Measurements from ENCODE around the gene SERPINA12.
"Not testable (repeated sequence)": the region's sequence is repeated elsewhere in the genome, so short reads cannot be mapped to it uniquely, and the experiment has no call there.

Gene SERPINA12

DNA sequence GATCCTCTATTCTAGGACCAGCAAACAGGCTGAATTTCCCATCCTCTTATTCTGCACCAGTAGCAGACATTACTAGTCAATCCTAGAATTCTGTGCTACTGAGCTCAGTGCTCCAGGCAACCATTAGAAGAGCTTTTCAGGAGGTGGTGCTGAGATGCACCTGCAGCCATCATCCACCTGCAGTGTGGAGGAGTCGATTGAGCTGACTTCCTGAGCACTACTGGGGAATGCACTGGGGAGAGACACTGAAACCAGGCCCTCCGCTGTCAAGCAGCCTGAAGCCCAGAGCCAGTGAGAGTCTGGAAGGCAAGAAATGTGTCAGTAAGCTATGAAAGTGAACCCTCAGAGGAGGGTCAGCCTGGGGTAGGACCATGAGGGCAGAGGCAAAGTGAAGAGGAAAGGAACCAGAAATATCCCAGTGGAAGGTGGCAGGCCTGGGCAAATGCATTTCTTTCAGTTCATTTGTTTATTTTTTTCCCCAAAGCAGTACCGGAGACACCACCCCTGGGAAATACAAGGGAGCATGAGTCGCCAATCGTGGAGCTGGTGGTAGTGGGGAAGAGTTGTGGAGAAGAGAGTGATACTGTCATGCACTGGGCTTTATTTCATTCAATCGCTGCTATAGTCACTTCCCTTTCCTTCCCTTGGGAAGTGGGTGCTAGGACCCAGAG lies 28.9 kb upstream of the SERPINA12 start:
- no peak for DNase-seq

- no peak for DNase-seq
Observed at GRCh38 chr14:94536836-94537235, 27.6 kb upstream of the SERPINA12 start.

- DNase-seq: no peak
Observed at GRCh38 chr14:94535506-94535905, 26.2 kb upstream of the SERPINA12 start.

- no peak for DNase-seq
Observed at GRCh38 chr14:94532447-94532846, 23.2 kb upstream of the SERPINA12 start.

GRCh38 chr14:94531187-94531586 lies 21.9 kb upstream of the SERPINA12 start:
- DNase-seq: no peak

DNA sequence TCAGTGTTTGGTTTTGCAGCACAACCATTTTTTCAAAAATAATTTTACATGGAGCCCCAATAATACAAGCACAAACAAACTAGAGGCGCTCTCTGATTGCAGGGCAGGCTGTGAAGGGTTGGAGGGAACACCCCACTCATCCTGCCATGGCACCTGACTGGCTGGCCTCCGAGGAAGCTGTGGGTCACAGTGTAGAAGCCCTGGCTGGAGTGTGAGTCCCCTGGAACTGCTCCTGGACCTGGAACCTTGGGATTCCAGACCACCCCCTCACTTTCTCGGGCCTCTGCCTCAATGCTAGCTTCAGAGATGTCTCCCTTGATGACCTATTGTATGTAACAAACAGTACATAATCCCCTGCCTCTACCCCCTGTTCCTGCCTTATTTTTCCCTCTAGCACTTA lies 14.8 kb upstream of the SERPINA12 start:
- no peak for DNase-seq

GRCh38 chr14:94523265-94523664 lies 14.0 kb upstream of the SERPINA12 start:
- DNase-seq: no peak

DNA sequence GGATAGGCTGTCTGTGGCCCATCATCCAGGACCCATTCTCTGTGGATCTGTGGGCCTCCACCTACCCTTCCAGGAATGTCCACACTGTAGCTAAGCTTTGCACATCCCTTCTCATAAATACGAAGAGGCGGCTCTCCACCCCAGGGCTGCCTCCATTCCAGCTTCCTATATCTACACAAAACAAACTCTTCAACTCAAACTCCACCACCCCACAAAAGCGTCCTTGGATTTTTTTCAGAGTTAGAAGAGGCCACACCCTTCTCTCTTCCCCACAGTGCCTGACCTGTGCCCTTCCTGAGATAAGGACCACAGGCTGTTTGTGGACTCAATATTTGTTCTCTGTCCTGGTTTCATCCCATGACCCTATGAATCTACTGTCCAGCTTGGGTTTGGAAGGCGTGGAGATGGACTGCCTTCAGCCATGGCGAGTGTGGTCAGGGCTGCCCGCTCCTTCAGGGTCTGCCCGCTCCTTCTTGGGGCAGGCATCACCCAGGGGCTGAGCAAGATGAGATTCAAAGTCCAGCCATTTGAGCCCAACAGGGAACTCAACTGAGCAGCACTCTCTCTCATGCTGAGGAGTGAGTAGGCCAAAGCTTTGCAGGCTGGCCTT lies 13.0 kb upstream of the SERPINA12 start:
- no peak for DNase-seq

DNA sequence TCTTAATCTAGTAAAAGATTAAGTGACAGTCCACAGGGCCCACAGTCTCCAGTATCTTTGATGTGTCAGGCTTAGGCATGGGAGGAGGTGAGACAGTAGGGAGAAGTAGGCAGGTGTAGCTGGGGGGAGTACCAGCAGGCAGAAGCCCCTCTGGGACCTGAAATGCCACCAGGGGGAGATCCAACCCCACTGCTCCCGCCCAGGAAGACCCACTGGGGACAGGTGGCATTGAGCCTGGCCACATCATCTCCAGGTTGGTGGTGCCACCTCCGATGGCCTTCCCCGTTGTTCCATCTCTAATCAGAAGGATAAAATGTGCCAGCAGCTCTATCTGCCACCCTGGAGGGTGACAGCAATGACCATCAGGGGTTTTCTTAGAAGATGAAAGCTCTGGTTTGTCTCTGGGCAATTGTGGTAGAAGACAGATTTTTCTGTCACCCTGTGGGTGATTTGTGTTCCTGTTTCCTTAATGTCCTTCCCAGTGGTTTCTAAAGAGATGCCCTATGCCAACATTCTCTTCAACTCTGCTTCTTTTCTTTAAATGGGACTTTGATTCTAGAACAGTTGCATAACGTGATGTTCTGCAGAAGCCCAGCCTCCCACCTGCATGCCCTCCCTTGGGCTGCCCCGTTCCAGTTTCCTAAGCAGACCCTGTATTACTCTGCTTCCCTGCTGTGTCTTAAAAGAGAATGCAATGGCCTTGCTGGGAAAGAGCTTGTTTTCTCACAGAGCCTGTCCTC lies 12.3 kb upstream of the SERPINA12 start:
- DNase-seq: no peak

DNA sequence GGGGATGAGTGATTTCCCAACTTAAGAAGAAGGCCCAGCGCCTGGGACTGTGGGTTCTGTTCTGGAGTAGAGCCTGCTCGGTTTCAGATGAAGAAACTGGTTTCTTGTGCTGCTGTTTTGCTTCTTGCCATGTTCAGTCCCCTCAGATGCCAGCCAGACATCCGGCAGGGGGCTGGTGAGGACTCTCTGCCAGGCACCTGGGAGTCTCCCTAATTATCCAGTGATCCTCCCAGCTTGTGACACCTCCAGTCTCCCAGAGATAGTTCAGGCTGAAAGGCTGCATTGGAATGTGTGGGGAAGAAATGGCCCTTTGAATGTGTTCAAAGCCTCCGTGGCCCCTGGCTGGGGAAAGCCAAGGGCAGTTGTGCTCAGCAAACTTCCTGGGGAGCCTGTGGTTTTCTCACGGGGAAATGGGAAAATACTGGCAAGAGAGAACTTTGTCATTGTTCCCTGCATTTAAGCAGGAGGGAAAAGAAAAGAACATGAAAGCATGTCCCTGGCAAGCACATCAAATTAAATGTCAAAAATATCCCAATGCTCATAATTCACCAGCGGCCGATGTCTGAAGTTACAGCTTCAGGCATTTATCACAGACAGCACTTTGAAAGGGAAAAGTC lies 8.5 kb upstream of the SERPINA12 start:
- no peak for DNase-seq

- DNase-seq: no peak
Observed at GRCh38 chr14:94517248-94517640, 8.0 kb upstream of the SERPINA12 start.

GRCh38 chr14:94515856-94516255 lies 6.6 kb upstream of the SERPINA12 start:
- no peak for DNase-seq

- DNase-seq: no peak
Observed at GRCh38 chr14:94515426-94515825, 6.2 kb upstream of the SERPINA12 start.

GRCh38 chr14:94514351-94514750 lies 5.1 kb upstream of the SERPINA12 start:
- no peak for DNase-seq

GRCh38 chr14:94510481-94510880 lies 1.2 kb upstream of the SERPINA12 start:
- DNase-seq: not testable (repeated sequence)

DNA sequence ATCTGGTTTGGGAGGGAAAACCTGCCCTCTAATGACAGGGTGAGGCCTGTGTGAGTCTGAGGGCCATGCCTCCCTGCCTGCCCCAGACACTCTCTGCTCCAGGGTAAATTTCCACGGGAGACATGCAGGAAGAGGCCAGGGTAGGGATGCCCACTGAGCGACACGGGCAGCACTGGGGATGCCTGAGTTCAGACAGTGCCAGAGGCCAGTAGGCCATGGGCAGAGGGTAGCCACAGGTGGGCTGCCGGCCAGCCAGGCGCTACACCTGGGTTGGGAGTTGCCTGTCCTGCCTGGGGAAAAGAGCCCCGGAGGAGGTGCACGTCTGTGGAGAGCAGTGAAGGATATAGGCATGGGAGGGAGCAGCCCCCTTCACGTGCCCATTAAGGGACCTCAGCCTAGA lies 3.6 kb downstream of the SERPINA12 start:
- no peak for DNase-seq

DNA sequence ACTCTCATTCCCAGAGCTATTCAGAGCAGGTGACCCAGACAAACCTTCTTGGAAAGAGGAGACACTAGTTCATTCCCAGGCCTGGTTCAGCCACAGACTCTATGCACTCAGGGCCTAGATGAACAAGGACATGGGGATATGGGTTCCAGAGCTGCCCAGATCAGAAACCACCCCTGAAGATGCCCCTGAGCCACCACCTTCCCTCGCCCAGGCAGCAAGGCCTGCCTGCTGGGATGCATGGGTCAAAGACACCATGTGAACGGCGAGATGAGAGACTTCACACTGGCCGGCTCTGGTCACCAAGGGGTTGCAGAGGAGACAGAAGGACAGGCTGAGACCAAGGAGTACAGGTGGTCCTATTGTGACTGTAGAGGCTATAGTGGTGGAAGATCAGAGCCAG lies 4.1 kb downstream of the SERPINA12 start:
- no peak for DNase-seq

DNA sequence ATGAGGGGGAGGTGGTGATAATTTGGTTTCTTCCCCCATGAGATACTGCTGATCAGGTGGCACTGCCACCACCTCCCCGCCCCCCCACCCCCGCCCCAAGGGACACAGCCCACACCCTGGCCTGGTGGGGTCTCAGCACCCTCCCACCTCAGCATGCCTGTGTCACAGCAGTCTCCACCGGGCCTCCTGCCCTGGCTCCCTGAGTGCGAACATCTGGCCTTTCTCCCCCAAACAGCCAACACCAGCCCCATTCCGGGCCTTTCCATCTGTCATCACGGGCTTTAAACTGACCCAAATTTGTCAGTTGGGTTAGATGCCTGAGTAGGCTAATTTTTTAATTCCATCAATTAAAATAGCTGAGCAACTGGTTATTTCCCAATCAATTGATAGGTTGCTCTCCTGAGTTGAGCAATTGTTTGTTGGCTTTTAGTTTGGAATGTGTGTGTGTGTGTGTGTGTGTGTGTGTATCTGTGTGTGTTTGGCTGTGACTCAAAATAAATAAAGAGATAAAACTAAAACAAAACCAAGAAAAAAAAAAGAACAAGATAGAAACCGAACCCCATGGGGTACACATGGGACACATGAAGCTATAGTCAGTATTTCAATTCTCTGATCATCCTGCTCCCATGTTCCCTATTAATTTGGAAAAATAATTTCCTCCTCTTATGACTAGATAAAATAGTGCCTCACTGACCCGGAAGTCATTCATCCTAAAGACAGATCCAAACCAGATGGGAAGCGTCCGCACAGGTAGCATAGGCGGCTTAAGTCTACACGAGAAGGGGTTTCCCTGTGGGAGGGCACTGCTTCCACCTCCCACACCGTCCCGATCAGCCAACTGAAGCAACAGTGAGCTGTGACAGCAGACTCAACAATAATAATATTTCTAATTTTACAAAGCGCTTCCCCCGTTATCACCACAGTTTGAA lies 7.4 kb downstream of the SERPINA12 start:
- no peak for DNase-seq

DNA sequence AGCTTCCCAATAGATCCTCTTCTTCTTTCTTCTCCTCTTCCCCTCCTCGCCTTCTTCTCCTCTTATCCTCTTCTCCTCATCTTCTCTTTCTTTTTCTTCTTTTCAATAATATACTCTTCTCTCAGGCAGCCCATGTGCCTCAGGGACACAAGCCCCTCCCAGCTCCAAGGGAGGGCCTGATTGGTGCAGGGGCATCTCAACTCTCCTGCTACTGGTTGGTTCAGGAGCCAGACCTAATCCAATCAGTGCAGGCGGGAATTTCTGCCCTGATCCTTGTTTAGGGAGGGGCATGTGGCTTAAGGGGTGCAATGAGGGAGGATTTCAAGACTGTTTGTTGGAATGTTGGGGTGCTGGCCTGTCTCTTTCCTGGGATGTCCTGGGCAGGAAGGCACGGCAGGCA lies 9.0 kb downstream of the SERPINA12 start:
- no peak for DNase-seq

- DNase-seq: no peak
Observed at GRCh38 chr14:94499673-94500072, 9.6 kb downstream of the SERPINA12 start.

DNA sequence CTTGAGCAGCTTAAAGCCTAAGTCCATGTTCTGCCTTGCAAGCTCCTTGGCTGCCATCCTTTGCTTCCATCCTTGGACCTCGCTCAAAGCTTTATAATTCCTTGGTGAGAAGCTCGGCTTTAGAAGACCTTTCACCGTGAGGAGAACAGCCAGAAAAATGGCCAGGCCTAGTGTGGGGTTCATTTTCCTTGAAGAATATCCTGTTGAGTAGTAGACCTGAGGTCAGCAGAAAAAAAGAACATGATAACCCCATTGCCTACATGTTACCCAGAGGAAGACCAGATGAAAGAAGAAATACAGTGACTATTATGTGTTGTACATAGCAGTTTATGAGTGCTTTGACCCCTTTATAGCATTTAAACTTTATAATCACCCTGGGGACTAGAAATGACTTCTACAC lies 11.1 kb downstream of the SERPINA12 start:
- no peak for DNase-seq
